Neural progenitor cell (in vitro differentiated cells): ENCODE data around the gene ARHGAP24. TPM values are rescaled to one million over a fixed set of nuclear protein-coding genes. Genes with fewer than 3 reads are reported as not detected.

Experiments used
- DNase-seq: peaks from one replicate; pipeline ENCODE4 v3.0.0-alpha.2; 2016; ENCODE audit warnings: low spot score
- H2AFZ ChIP-seq: fragments of 200-600 bp; sonication (generic); replicated peaks from 2 replicates; pipeline ENCODE4 v1.6.1; 2016; ENCODE audit warnings: antibody characterized with exemption
- H3F3A ChIP-seq: fragments of 200-600 bp; sonication (generic); 2 replicates; pipeline ENCODE4 v1.6.1; 2016; ENCODE audit warnings: antibody characterized with exemption, low read depth
- H3K27ac ChIP-seq: fragments of 200-600 bp; sonication (generic); 2 replicates; pipeline ENCODE4 v1.5.1; 2016; ENCODE audit warnings: mild to moderate bottlenecking
- H3K27me3 ChIP-seq: fragments of 200-600 bp; sonication (generic); 2 replicates; pipeline ENCODE4 v1.6.1; 2016; ENCODE audit warnings: mild to moderate bottlenecking, moderate library complexity
- H3K36me3 ChIP-seq: fragments of 200-600 bp; sonication (generic); 2 replicates; pipeline ENCODE4 v1.5.1; 2016
- H3K4me1 ChIP-seq: fragments of 200-600 bp; sonication (generic); 2 replicates; pipeline ENCODE4 v1.6.1; 2016; ENCODE audit warnings: mixed run types
- H3K4me2 ChIP-seq: fragments of 200-600 bp; sonication (generic); 2 replicates; pipeline ENCODE4 v1.6.1; 2016
- H3K4me3 ChIP-seq: fragments of 200-600 bp; sonication (generic); 2 replicates; pipeline ENCODE4 v1.5.1; 2016
- H3K79me2 ChIP-seq: fragments of 200-600 bp; sonication (generic); 2 replicates; pipeline ENCODE4 v1.6.1; 2016; ENCODE audit warnings: low read depth
- H3K9ac ChIP-seq: fragments of 200-600 bp; sonication (generic); 2 replicates; pipeline ENCODE4 v1.6.1; 2016
- H3K9me3 ChIP-seq: fragments of 200-600 bp; sonication (generic); 2 replicates; pipeline ENCODE4 v1.5.1; 2016; ENCODE audit warnings: low read depth
- H4K20me1 ChIP-seq: fragments of 200-600 bp; sonication (generic); 2 replicates; pipeline ENCODE4 v1.6.1; 2016; ENCODE audit warnings: low read depth
- H3K27ac Mint-ChIP-seq: 3 replicates; pipeline ENCODE4 v1.8.0; 2021; ENCODE audit warnings: mixed read lengths
- H3K27me3 Mint-ChIP-seq: 2 replicates; pipeline ENCODE4 v1.8.0; 2022; ENCODE audit warnings: low read depth, mild to moderate bottlenecking, inconsistent platforms, moderate library complexity, mixed read lengths; ENCODE audit not compliant: insufficient read depth
- H3K36me3 Mint-ChIP-seq: 3 replicates; pipeline ENCODE4 v1.8.0; 2021; ENCODE audit warnings: mixed read lengths
- H3K4me1 Mint-ChIP-seq: 3 replicates; pipeline ENCODE4 v1.8.0; 2021; ENCODE audit warnings: mixed read lengths
- H3K4me3 Mint-ChIP-seq: 3 replicates; pipeline ENCODE4 v1.8.0; 2021; ENCODE audit warnings: mild to moderate bottlenecking, moderate library complexity, mixed read lengths
- H3K9me3 Mint-ChIP-seq: 3 replicates; pipeline ENCODE4 v1.8.0; 2020; ENCODE audit warnings: mixed read lengths
- EZH2 ChIP-seq: fragments of 200-600 bp; sonication (generic); IDR thresholded peaks from 2 replicates; pipeline ENCODE4 v1.6.1; 2017; ENCODE audit warnings: antibody characterized with exemption, mild to moderate bottlenecking, moderate library complexity
- EZH2phosphoT487 ChIP-seq: fragments of 200-600 bp; sonication (generic); IDR thresholded peaks from 2 replicates; pipeline ENCODE4 v1.6.1; 2017; ENCODE audit warnings: antibody characterized with exemption
- total RNA-seq: library from RNA; depleted of rRNA; stranded (reverse); fragments of >200 nt; gene quantifications from 2 replicates; pipeline ENCODE4 v1.2.3, GENCODE V29; 2015; ENCODE audit warnings: low replicate concordance
- TF ChIP-seq, protein P1 (sequence below): fragments of 200-600 bp; sonication (generic); IDR thresholded peaks from 2 replicates; pipeline ENCODE4 v1.5.1; 2017; ENCODE audit warnings: antibody characterized with exemption, mild to moderate bottlenecking

The ARHGAP24 gene
- total RNA-seq, 1 donor from 2014 or later = 2.2 TPM

DNA sequence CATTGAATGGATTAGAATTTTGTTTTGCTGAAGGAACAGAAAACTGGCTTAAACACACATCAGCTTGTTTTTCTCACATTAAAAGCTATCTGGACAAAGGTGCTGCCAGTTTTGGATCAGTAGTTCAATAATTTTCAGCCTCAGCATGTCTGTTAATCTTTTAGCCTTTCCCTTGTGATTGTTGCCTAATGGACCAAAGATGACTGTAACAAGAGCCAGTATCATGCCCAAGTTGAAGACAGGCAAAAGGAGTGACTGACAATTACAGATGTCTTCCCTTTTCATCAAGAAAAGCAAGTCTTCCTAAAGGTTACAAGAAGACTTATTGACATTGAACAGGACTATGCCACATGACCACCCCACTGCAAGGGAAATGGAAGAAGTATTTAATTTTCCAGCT, 465.2 kb downstream of the ARHGAP24 start:
- H3K4me3 ChIP-seq = no peak overlapping the region
- H4K20me1 ChIP-seq = no peaks in the 10 kb centered on the region
- no peak overlapping the region for H3K27ac ChIP-seq
- peaks cover 15% of the 10 kb centered on the region for H3K4me1 Mint-ChIP-seq
- H3K27me3 ChIP-seq = no peaks in the 10 kb centered on the region
- H3K4me2 ChIP-seq = no peak overlapping the region
- TF ChIP-seq, protein P1, sequence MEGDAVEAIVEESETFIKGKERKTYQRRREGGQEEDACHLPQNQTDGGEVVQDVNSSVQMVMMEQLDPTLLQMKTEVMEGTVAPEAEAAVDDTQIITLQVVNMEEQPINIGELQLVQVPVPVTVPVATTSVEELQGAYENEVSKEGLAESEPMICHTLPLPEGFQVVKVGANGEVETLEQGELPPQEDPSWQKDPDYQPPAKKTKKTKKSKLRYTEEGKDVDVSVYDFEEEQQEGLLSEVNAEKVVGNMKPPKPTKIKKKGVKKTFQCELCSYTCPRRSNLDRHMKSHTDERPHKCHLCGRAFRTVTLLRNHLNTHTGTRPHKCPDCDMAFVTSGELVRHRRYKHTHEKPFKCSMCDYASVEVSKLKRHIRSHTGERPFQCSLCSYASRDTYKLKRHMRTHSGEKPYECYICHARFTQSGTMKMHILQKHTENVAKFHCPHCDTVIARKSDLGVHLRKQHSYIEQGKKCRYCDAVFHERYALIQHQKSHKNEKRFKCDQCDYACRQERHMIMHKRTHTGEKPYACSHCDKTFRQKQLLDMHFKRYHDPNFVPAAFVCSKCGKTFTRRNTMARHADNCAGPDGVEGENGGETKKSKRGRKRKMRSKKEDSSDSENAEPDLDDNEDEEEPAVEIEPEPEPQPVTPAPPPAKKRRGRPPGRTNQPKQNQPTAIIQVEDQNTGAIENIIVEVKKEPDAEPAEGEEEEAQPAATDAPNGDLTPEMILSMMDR = no peak
- TF ChIP-seq EZH2phosphoT487 = no peak
- no peak for TF ChIP-seq EZH2
- no peaks in the 10 kb centered on the region for H3K9me3 Mint-ChIP-seq
- no peak for DNase-seq
- H3K36me3 Mint-ChIP-seq = peaks cover 5% of the 10 kb centered on the region
- no peaks in the 10 kb centered on the region for H3K79me2 ChIP-seq
- no peak overlapping the region for H3K27ac Mint-ChIP-seq
- H3K9me3 ChIP-seq = no peaks in the 10 kb centered on the region
- H3K4me3 Mint-ChIP-seq = no peak overlapping the region
- H3K36me3 ChIP-seq = no peaks in the 10 kb centered on the region
- H3K27me3 Mint-ChIP-seq = no peaks in the 10 kb centered on the region
- H3K9ac ChIP-seq = no peak overlapping the region
- H3F3A ChIP-seq = no peaks in the 10 kb centered on the region
- H3K4me1 ChIP-seq = no peaks in the 10 kb centered on the region
- no peak overlapping the region for H2AFZ ChIP-seq

DNA sequence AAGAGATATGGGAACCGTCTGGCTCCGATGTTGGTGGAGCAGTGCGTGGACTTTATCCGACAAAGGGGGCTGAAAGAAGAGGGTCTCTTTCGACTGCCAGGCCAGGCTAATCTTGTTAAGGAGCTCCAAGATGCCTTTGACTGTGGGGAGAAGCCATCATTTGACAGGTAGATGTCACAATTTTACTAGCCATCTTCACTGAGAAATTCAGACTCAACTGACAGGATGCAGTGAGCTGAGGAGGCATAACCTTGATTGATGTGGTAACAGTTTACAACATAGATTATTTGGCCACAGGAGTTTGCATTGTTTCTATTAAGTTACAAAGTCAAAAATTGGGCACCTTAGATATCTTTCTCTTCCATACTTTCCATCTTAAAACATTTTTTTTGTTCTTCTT, 467.2 kb downstream of the ARHGAP24 start:
- Histone ChIP-seq H3K4me2 (no peak overlapping the region), H4K20me1 (no peaks in the 10 kb centered on the region), H3K36me3 (no peaks in the 10 kb centered on the region), H3K4me3 (no peak overlapping the region), H3K4me1 (peaks cover 4% of the 10 kb centered on the region), H3K9me3 (no peaks in the 10 kb centered on the region), H3K79me2 (no peaks in the 10 kb centered on the region), H3F3A (no peaks in the 10 kb centered on the region), H3K27ac (no peak overlapping the region), H3K9ac (no peak overlapping the region), H2AFZ (no peak overlapping the region), H3K27me3 (no peaks in the 10 kb centered on the region)
- Mint-ChIP-seq H3K4me3 (no peak overlapping the region), H3K9me3 (no peaks in the 10 kb centered on the region), H3K36me3 (peaks cover 5% of the 10 kb centered on the region), H3K4me1 (peaks cover 15% of the 10 kb centered on the region), H3K27me3 (no peaks in the 10 kb centered on the region), H3K27ac (no peak overlapping the region)
- TF ChIP-seq, protein P1 = no peak
- TF ChIP-seq EZH2 (no peak), EZH2phosphoT487 (no peak)
- no peak for DNase-seq

DNA sequence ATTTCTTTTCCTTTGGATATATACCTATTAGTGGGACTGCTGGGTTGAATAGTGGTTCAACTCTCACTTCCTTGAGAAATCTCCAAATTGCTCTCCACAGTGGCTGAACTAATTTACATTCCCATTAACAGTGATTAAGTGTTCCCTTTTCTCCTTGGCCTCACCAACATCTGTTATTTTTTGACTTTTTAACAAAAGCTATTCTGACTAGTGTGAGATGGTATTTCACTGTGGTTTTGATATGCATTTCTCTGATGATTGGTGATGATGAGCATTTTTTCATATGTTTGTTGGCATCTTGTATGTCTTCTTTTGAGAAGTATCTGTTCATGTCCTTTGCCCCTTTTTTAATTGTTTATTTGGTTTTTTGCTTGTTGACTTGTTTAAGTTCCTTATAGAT, 471.9 kb downstream of the ARHGAP24 start:
- TF ChIP-seq EZH2phosphoT487 (no peak), EZH2 (no peak)
- TF ChIP-seq, protein P1 = no peak
- Histone ChIP-seq H3K9me3 (no peaks in the 10 kb centered on the region), H3K4me1 (peaks cover 9% of the 10 kb centered on the region), H2AFZ (no peak overlapping the region), H3K9ac (no peak overlapping the region), H3K27ac (no peak overlapping the region), H3K27me3 (no peaks in the 10 kb centered on the region), H4K20me1 (no peaks in the 10 kb centered on the region), H3F3A (no peaks in the 10 kb centered on the region), H3K36me3 (no peaks in the 10 kb centered on the region), H3K4me3 (no peak overlapping the region), H3K4me2 (no peak overlapping the region), H3K79me2 (no peaks in the 10 kb centered on the region)
- no peak for DNase-seq
- Mint-ChIP-seq H3K27ac (no peak overlapping the region), H3K4me3 (no peak overlapping the region), H3K27me3 (no peaks in the 10 kb centered on the region), H3K9me3 (no peaks in the 10 kb centered on the region), H3K4me1 (peaks cover 3% of the 10 kb centered on the region), H3K36me3 (peaks cover 5% of the 10 kb centered on the region)

DNA sequence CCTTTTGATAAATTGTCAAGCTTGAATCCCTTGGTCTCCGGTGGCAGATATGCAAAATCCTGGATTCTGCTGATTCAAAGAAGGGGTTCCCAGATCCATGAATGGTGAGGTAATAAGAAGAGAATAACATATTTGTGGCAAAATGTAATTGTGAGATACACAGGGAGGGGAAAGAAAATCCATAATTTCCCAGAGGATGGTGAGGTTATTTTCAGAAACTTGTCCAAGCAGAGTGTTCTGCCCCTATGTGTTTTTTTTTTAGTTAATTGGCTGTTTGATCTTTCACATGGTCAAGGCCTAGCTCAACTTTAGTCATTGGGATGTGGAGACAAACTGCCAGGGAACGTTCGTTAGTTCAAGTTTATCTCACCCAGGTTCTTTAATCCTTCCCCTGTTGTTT, 476.1 kb downstream of the ARHGAP24 start:
- H4K20me1 ChIP-seq = no peaks in the 10 kb centered on the region
- H3K9ac ChIP-seq = no peak overlapping the region
- no peak overlapping the region for H3K4me2 ChIP-seq
- H3K4me1 Mint-ChIP-seq = peaks cover 15% of the 10 kb centered on the region
- H3K9me3 ChIP-seq = no peaks in the 10 kb centered on the region
- H3K27ac ChIP-seq = no peak overlapping the region
- peaks cover 2% of the 10 kb centered on the region for H3K27me3 Mint-ChIP-seq
- no peak overlapping the region for H3K4me3 Mint-ChIP-seq
- no peaks in the 10 kb centered on the region for H3K36me3 ChIP-seq
- H3K36me3 Mint-ChIP-seq = no peaks in the 10 kb centered on the region
- H3K27me3 ChIP-seq = no peaks in the 10 kb centered on the region
- no peak overlapping the region for H2AFZ ChIP-seq
- peaks cover 9% of the 10 kb centered on the region for H3K4me1 ChIP-seq
- H3K4me3 ChIP-seq = no peak overlapping the region
- H3F3A ChIP-seq = no peaks in the 10 kb centered on the region
- no peaks in the 10 kb centered on the region for H3K79me2 ChIP-seq
- TF ChIP-seq EZH2 = no peak
- TF ChIP-seq, protein P1 = no peak
- TF ChIP-seq EZH2phosphoT487 = no peak
- no peaks in the 10 kb centered on the region for H3K9me3 Mint-ChIP-seq
- H3K27ac Mint-ChIP-seq = no peak overlapping the region
- no peak for DNase-seq
